GM23338 (cell line): Measurements from ENCODE around the gene ADCY4. TPM values are rescaled to one million over a fixed set of nuclear protein-coding genes. Genes with fewer than 3 reads are reported as not detected.

ENCODE experiments used
- ATAC-seq: fragments of 200-7000 bp; cut with Tn5 transposase; 3 replicates; pipeline ENCODE4 v1.9.1; 2020
- DNase-seq: peaks from one replicate; pipeline ENCODE4 v3.0.0-alpha.2; 2015; ENCODE audit warnings: low spot score
- H2AFZ ChIP-seq: fragments of 200-600 bp; sonication (generic); 2 replicates; pipeline ENCODE4 v1.8.0; 2016; ENCODE audit warnings: antibody characterized with exemption, mild to moderate bottlenecking, moderate library complexity
- H3F3A ChIP-seq: fragments of 200-600 bp; sonication (generic); replicated peaks from 2 replicates; pipeline ENCODE4 v1.8.0; 2017; ENCODE audit warnings: antibody characterized with exemption, mixed run types, low read depth
- H3K27ac ChIP-seq: fragments of 200-600 bp; sonication (generic); 2 replicates; pipeline ENCODE4 v1.6.1; 2016; ENCODE audit warnings: low read depth
- H3K27me3 ChIP-seq: fragments of 200-600 bp; sonication (generic); 2 replicates; pipeline ENCODE4 v1.8.0; 2016; ENCODE audit warnings: mild to moderate bottlenecking, mixed run types, moderate library complexity; ENCODE audit not compliant: insufficient read depth
- H3K36me3 ChIP-seq: fragments of 200-600 bp; sonication (generic); 2 replicates; pipeline ENCODE4 v1.8.0; 2016; ENCODE audit warnings: mild to moderate bottlenecking; ENCODE audit not compliant: insufficient read depth
- H3K4me1 ChIP-seq: fragments of 200-600 bp; sonication (generic); 2 replicates; pipeline ENCODE4 v1.8.0; 2016; ENCODE audit warnings: mild to moderate bottlenecking, moderate library complexity; ENCODE audit not compliant: insufficient read depth
- H3K4me2 ChIP-seq: fragments of 200-600 bp; sonication (generic); 2 replicates; pipeline ENCODE4 v1.7.1; 2017; ENCODE audit warnings: mixed run types
- H3K4me3 ChIP-seq: fragments of 200-600 bp; sonication (generic); 2 replicates; pipeline ENCODE4 v1.6.1; 2016; ENCODE audit warnings: mixed run types
- H3K79me2 ChIP-seq: fragments of 200-600 bp; sonication (generic); replicated peaks from 2 replicates; pipeline ENCODE4 v1.8.0; 2017; ENCODE audit warnings: mild to moderate bottlenecking; ENCODE audit not compliant: insufficient read depth
- H3K9me2 ChIP-seq: fragments of 200-600 bp; sonication (generic); 2 replicates; pipeline ENCODE4 v1.8.0; 2017; ENCODE audit not compliant: insufficient read depth
- H4K20me1 ChIP-seq: fragments of 200-600 bp; sonication (generic); replicated peaks from 2 replicates; pipeline ENCODE4 v1.8.0; 2017; ENCODE audit warnings: mild to moderate bottlenecking; ENCODE audit not compliant: insufficient read depth
- H3K27ac Mint-ChIP-seq: 2 replicates; pipeline ENCODE4 v1.8.0; 2020; ENCODE audit warnings: inconsistent platforms, mild to moderate bottlenecking, moderate library complexity, mixed read lengths
- H3K27me3 Mint-ChIP-seq: 3 replicates; pipeline ENCODE4 v1.8.0; 2022; ENCODE audit warnings: low read depth, mild to moderate bottlenecking, moderate library complexity, mixed read lengths, inconsistent platforms; ENCODE audit not compliant: insufficient read depth, poor library complexity
- H3K36me3 Mint-ChIP-seq: 3 replicates; pipeline ENCODE4 v1.8.0; 2021; ENCODE audit warnings: low read depth, mild to moderate bottlenecking, inconsistent platforms, moderate library complexity, mixed read lengths
- H3K4me1 Mint-ChIP-seq: 3 replicates; pipeline ENCODE4 v1.8.0; 2020; ENCODE audit warnings: mild to moderate bottlenecking, inconsistent platforms, mixed read lengths
- H3K4me3 Mint-ChIP-seq: 3 replicates; pipeline ENCODE4 v1.8.0; 2021; ENCODE audit warnings: moderate library complexity, mild to moderate bottlenecking, inconsistent platforms, mixed read lengths
- H3K9me3 Mint-ChIP-seq: 3 replicates; pipeline ENCODE4 v1.8.0; 2020; ENCODE audit warnings: moderate library complexity, mild to moderate bottlenecking, inconsistent platforms, mixed read lengths
- CREB1 ChIP-seq: fragments of 250-450 bp; sonication (Bioruptor Pico); IDR thresholded peaks from 2 replicates; pipeline ENCODE4 v1.5.0; 2020; ENCODE audit warnings: low read depth, mild to moderate bottlenecking, moderate library complexity
- CTCF ChIP-seq, 2 experiments: fragments of 200-600 bp in 1 of 2; sonication (generic) in 1 of 2; conservative IDR thresholded peaks; 2 replicates each; pipeline versions ENCODE4 v1.5.1 to v1.6.1; 2016 to 2017; ENCODE audit warnings: antibody characterized with exemption in 2 of 2, low read depth in 2 of 2, mild to moderate bottlenecking in 2 of 2, moderate library complexity in 1 of 2
- EZH2phosphoT487 ChIP-seq: fragments of 200-600 bp; sonication (generic); IDR thresholded peaks from one replicate; pipeline ENCODE4 v1.8.1; 2018; ENCODE audit warnings: antibody characterized with exemption; ENCODE audit not compliant: unreplicated experiment
- NANOG ChIP-seq: IDR thresholded peaks from 2 replicates; pipeline ENCODE4 v1.6.1; 2016; ENCODE audit warnings: antibody characterized with exemption, borderline replicate concordance
- STAT1 ChIP-seq: IDR thresholded peaks from one replicate; pipeline ENCODE4 v1.6.1; 2016; ENCODE audit warnings: antibody characterized with exemption; ENCODE audit not compliant: unreplicated experiment
- ZNF114 ChIP-seq: fragments of 250-450 bp; sonication (Bioruptor Pico); IDR thresholded peaks from 2 replicates; pipeline ENCODE4 v1.5.0; 2020; ENCODE audit warnings: mild to moderate bottlenecking, moderate library complexity
- ZNF331 ChIP-seq: fragments of 250-450 bp; sonication (Bioruptor Pico); IDR thresholded peaks from 2 replicates; pipeline ENCODE4 v1.5.0; 2020; ENCODE audit warnings: low read depth, mild to moderate bottlenecking, moderate library complexity
- polyA plus RNA-seq: library from polyadenylated mRNA; unstranded; fragments of >200 nt; fragmentation: Nextera tagmentation; extraction: Ambion mirVana; gene quantifications from 2 replicates; pipeline ENCODE4 v1.2.1, GENCODE V29; 2016
- total RNA-seq: library from RNA; depleted of rRNA; stranded (reverse); fragments of >200 nt; shearing (Covaris generic); gene quantifications from 2 replicates; pipeline ENCODE4 v1.2.3, GENCODE V29; 2014

Gene ADCY4
- total and polyA plus RNA-seq, 2 experiments from 2014 or later: 0.10 to 0.40 TPM

GRCh38 chr14:24316597-24316950 lies 18.3 kb downstream of the ADCY4 start:
- TF ChIP-seq ZNF331 (CRISPR knock-in tag) (no peak), CTCF (conservative IDR thresholded peaks at IDR 0.05; ENCODE audit: low read depth in 2 of 2) (0 out of 4 replicates have a peak, but pooled peaks of 1 of the 2 experiments have one; percentile 4), EZH2phosphoT487 (no peak), CREB1 (CRISPR knock-in tag) (no peak)
- Histone ChIP-seq H3K36me3 (no peaks in the 10 kb centered on the region), H3K4me1 (no peaks in the 10 kb centered on the region), H3K79me2 (no peaks in the 10 kb centered on the region), H3F3A (no peaks in the 10 kb centered on the region), H3K27me3 (peaks cover 64% of the 10 kb centered on the region), H3K9me2 (no peaks in the 10 kb centered on the region), H3K27ac (no peak overlapping the region), H3K4me3 (0 out of 2 replicates have a peak overlapping the region, but pooled peaks have one; percentile 28), H4K20me1 (no peaks in the 10 kb centered on the region), H3K4me2 (no peak overlapping the region), H2AFZ (peak overlapping the region; percentile 56; the same call in 1 of the 2 replicates)
- no peak for DNase-seq
- ATAC-seq: peak; percentile 48; the same call in 2 of the 3 replicates
- Mint-ChIP-seq H3K4me1 (peaks cover under 1% of the 10 kb centered on the region; the same call in 2 of the 3 replicates), H3K9me3 (no peaks in the 10 kb centered on the region), H3K4me3 (no peak overlapping the region), H3K27ac (no peak overlapping the region), H3K27me3 (peaks cover 46% of the 10 kb centered on the region), H3K36me3 (no peaks in the 10 kb centered on the region; the same call in 1 of the 3 replicates)

- DNase-seq (peak; percentile 82), ATAC-seq (peak; percentile 80)
- Histone ChIP-seq H2AFZ (peak overlapping the region; percentile 56; the same call in 1 of the 2 replicates), H3F3A (no peaks in the 10 kb centered on the region), H3K9me2 (no peaks in the 10 kb centered on the region), H3K4me1 (no peaks in the 10 kb centered on the region), H3K36me3 (no peaks in the 10 kb centered on the region), H3K27ac (no peak overlapping the region), H3K27me3 (peaks cover 64% of the 10 kb centered on the region), H3K79me2 (no peaks in the 10 kb centered on the region), H3K4me3 (0 out of 2 replicates have a peak overlapping the region, but pooled peaks have one; percentile 28), H4K20me1 (no peaks in the 10 kb centered on the region), H3K4me2 (no peak overlapping the region)
- TF ChIP-seq ZNF114 (CRISPR knock-in tag) (no peak), NANOG (no peak), CTCF (conservative IDR thresholded peaks at IDR 0.05; ENCODE audit: low read depth in 2 of 2) (peak; percentile 35 to 57), STAT1 (no peak)
- H3K36me3 Mint-ChIP-seq: no peaks in the 10 kb centered on the region; the same call in 1 of the 3 replicates
- H3K27ac Mint-ChIP-seq: no peak overlapping the region
- no peaks in the 10 kb centered on the region for H3K9me3 Mint-ChIP-seq
- H3K27me3 Mint-ChIP-seq: peaks cover 46% of the 10 kb centered on the region
- H3K4me1 Mint-ChIP-seq: no peaks in the 10 kb centered on the region; the same call in 2 of the 3 replicates
- H3K4me3 Mint-ChIP-seq: no peak overlapping the region
These were observed 18.9 kb downstream of the ADCY4 start for GRCh38 chr14:24315807-24316596.
